HepG2 (cell line): ENCODE results near the gene NTF3. TPM values are rescaled to one million over a fixed set of nuclear protein-coding genes. Genes with fewer than 3 reads are reported as not detected.

Experiments used
- ATAC-seq: fragments of 200-7000 bp; cut with Tn5 transposase; 3 replicates; pipeline ENCODE4 v1.9.1; 2020; ENCODE audit warnings: mild to moderate bottlenecking, moderate library complexity
- BruUV-seq: library from RNA; stranded (reverse); fragments of 400-500 nt; replicated peaks from 2 replicates; lab custom pipeline; 2021; lab: Mats Ljungman, UMichigan
- CTCF ChIA-PET: fragments of 300-600 bp; formaldehyde crosslinking; extraction: SDS; loops from one replicate; lab custom pipeline; 2021; ENCODE audit warnings: low total read pairs, inconsistent platforms, low intra/inter-chr PET ratio; lab: Yijun Ruan, JAX
- POLR2A ChIA-PET: fragments of 350-600 bp; sonication (Branson Sonifier 250); formaldehyde crosslinking; loops from one replicate; lab custom pipeline; 2020; ENCODE audit warnings: antibody characterized with exemption, inconsistent platforms; lab: Yijun Ruan, JAX
- DNase-seq: peaks from one replicate; pipeline ENCODE4 v3.0.0-alpha.2; 2015; ENCODE audit warnings: low spot score
- FAIRE-seq: peaks from 3 replicates; lab custom pipeline; 2011; peaks lifted over from hg19 to GRCh38; lab: Jason Lieb, UNC
- H2AFZ ChIP-seq: one replicate; pipeline ENCODE4 v1.6.1; 2011; ENCODE audit warnings: low read length, inconsistent platforms
- H3K27ac ChIP-seq: fragments of 300-600 bp; 3 replicates; pipeline ENCODE4 v1.8.0; 2011; ENCODE audit warnings: mixed run types, mild to moderate bottlenecking, mixed read lengths, low read length, inconsistent platforms; ENCODE audit not compliant: insufficient read depth; ENCODE audit errors: extremely low read length
- H3K27me3 ChIP-seq, 2 experiments: fragments of 200-600 bp in 1 of 2; 2 replicates in 1 of 2; 3 replicates in 1 of 2; pipeline versions ENCODE4 v1.6.0 to v1.8.0; 2011; ENCODE audit warnings: low read length in 2 of 2, mild to moderate bottlenecking in 2 of 2, moderate library complexity in 2 of 2, inconsistent platforms in 1 of 2; ENCODE audit not compliant: insufficient read depth in 2 of 2, control insufficient read depth in 1 of 2
- H3K36me3 ChIP-seq, 2 experiments: fragments of 200-600 bp in 1 of 2; replicated peaks in 1 of 2; 2 replicates in 1 of 2; 3 replicates in 1 of 2; pipeline versions ENCODE4 v1.5.1 to v1.8.0; 2011; ENCODE audit warnings: low read length in 2 of 2, inconsistent platforms in 1 of 2; ENCODE audit not compliant: insufficient read depth in 2 of 2, control insufficient read depth in 1 of 2
- H3K4me1 ChIP-seq: 2 replicates; pipeline ENCODE4 v1.5.1; 2012; ENCODE audit warnings: low read length, inconsistent platforms; ENCODE audit not compliant: insufficient read depth
- H3K4me2 ChIP-seq: 2 replicates; pipeline ENCODE4 v1.6.0; 2011; ENCODE audit warnings: low read depth, low read length, inconsistent platforms
- H3K4me3 ChIP-seq, 3 experiments: fragments of 200-600 bp in 1 of 3; sonication (generic), shearing (Covaris generic) in 1 of 3; replicated peaks in 1 of 3; 2 replicates each; pipeline ENCODE4 v1.5.1; 2011 to 2016; ENCODE audit warnings: low read length in 3 of 3, inconsistent platforms in 2 of 3, low read depth in 2 of 3, mild to moderate bottlenecking in 2 of 3, control low read depth in 1 of 3, mixed read lengths in 1 of 3; ENCODE audit not compliant: insufficient read depth in 1 of 3
- H3K79me2 ChIP-seq: one replicate; pipeline ENCODE4 v1.6.1; 2011; ENCODE audit warnings: low read length, inconsistent platforms; ENCODE audit not compliant: insufficient read depth
- H3K9ac ChIP-seq: 2 replicates; pipeline ENCODE4 v1.6.0; 2011; ENCODE audit warnings: mild to moderate bottlenecking, low read depth, low read length, inconsistent platforms; ENCODE audit not compliant: insufficient read depth
- H3K9me3 ChIP-seq: 2 replicates; pipeline ENCODE4 v1.5.1; 2012; ENCODE audit warnings: mild to moderate bottlenecking, low read length
- H4K20me1 ChIP-seq: 2 replicates; pipeline ENCODE4 v1.6.0; 2011; ENCODE audit warnings: inconsistent platforms, mild to moderate bottlenecking, low read length, moderate library complexity; ENCODE audit not compliant: insufficient read depth
- AGO1 ChIP-seq: fragments of 200-400 bp; formaldehyde crosslinking; IDR thresholded peaks from 2 replicates; pipeline ENCODE4 v1.6.1; 2017; ENCODE audit warnings: mild to moderate bottlenecking, low read depth, low read length, moderate library complexity; ENCODE audit not compliant: poor library complexity, severe bottlenecking
- CEBPB ChIP-seq: IDR thresholded peaks from 2 replicates; pipeline ENCODE4 v1.6.1; 2011; ENCODE audit warnings: low read depth, low read length, improper control_type of control experiment, borderline replicate concordance
- CENPT ChIP-seq: sonication (generic); formaldehyde crosslinking; IDR thresholded peaks from 2 replicates; pipeline ENCODE4 v1.8.0; 2022; ENCODE audit warnings: low read depth, mild to moderate bottlenecking, moderate library complexity, missing genetic modification reagents
- HOXA7 ChIP-seq: sonication (generic); formaldehyde crosslinking; IDR thresholded peaks from 2 replicates; pipeline ENCODE4 v1.8.1; 2022; ENCODE audit warnings: mild to moderate bottlenecking, missing genetic modification reagents, moderate library complexity
- MZF1 ChIP-seq: sonication (generic); formaldehyde crosslinking; IDR thresholded peaks from 2 replicates; pipeline ENCODE4 v1.8.1; 2023; ENCODE audit warnings: mild to moderate bottlenecking, missing genetic modification reagents, borderline replicate concordance
- PHF21A ChIP-seq: sonication (generic); formaldehyde crosslinking; IDR thresholded peaks from 2 replicates; pipeline ENCODE4 v1.5.0; 2020; ENCODE audit warnings: mild to moderate bottlenecking, missing genetic modification reagents
- RBFOX2 ChIP-seq: fragments of 200-400 bp; formaldehyde crosslinking; IDR thresholded peaks from 2 replicates; pipeline ENCODE4 v1.6.1; 2017; ENCODE audit warnings: low read depth, mild to moderate bottlenecking, low read length
- WGBS: methylation state at CpG from one replicate; pipeline ENCODE4 v1.1.6; 2017; ENCODE audit warnings: low lambda C conversion rate; 5-methylcytosine and 5-hydroxymethylcytosine counted together
- in situ Hi-C: cut with HindIII; loops from 2 replicates; pipeline ENCODE4 v1.10.0; 2017; ENCODE audit warnings: low pct_unique_long_range_greater_than_20kb; ENCODE audit not compliant: extremely low pct_ligation_motif_present
- intact Hi-C: fragments of 100-400 bp; cut with micrococcal nuclease; formaldehyde crosslinking; loops from one replicate; pipeline ENCODE4 v1.10.0; 2022; ENCODE audit not compliant: unreplicated experiment
- polyA plus RNA-seq, 8 experiments: library from polyadenylated mRNA; depleted of rRNA in 3 of 8; stranded (reverse) in 7 of 8; unstranded in 1 of 8; fragments of >200 nt; fragmentation: Illumina TruSeq in 4 of 8; extraction: Trizol in 4 of 8; gene quantifications; 2 replicates each; pipeline versions ENCODE4 v1.2.1 to v1.2.3, GENCODE V29; 2011 to 2016; ENCODE audit warnings: low read depth in 4 of 8, missing spikeins in 1 of 8, mixed read lengths in 1 of 8; ENCODE audit not compliant: insufficient read depth in 1 of 8
- total RNA-seq, 5 experiments: library from RNA; depleted of rRNA; stranded (reverse); fragments of >200 nt; fragmentation: Illumina TruSeq; extraction: Trizol; gene quantifications; 2 replicates each; pipeline ENCODE4 v1.2.3, GENCODE V29; 2016; ENCODE audit warnings: low read depth in 1 of 5
- TF ChIP-seq, protein P1 (sequence below), 2 experiments: fragments of 450-650 bp in 1 of 2; sonication (generic) in 1 of 2; formaldehyde crosslinking in 1 of 2; IDR thresholded peaks; 2 replicates each; pipeline versions ENCODE4 v1.6.1 to v1.8.0; 2016 to 2022; ENCODE audit warnings: antibody characterized with exemption in 1 of 2, mild to moderate bottlenecking in 1 of 2, missing genetic modification reagents in 1 of 2

The NTF3 gene
- total and polyA plus RNA-seq, 2 of the 13 experiments (the other 11 are each of a cell fraction or from before 2014, with no cell fraction given), result not detected

DNA sequence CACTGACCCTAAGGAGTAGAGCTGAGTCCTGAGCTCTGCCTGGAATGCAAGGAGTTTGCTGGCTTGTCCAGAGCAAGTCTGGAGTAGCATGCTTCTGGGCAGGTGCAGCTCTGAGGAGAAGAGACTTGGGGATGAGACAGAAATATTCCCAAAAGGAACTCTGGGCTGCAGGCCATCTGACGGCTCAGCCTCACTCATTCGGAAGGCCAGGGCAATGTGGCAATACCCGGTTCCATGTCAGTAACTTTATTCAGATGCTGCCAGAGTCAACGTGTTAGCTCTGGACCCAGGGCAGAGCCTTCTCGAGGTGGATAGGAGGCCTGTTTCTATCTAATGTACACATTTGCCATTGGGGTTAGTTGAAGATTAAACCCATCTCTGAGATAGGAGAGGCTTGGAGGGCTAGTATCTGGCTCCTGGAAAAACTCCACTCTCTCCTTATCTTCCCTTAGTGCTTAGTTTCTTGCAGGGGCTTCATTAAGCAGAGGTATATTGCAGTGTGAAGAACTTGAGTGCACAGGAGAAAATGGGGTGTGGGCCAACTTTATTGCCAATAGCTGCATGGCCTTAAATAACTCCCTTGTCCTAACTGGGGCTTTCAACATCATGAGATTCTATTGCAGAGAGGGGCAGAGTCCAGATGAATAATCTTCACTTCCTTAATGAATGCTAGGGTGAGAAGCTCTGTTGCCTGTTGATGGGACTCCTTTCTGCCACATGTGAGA lies 65.6 kb downstream of the NTF3 start:
- no peaks in the 10 kb centered on the region; a peak in 1 of 5 replicates for H3K27me3 ChIP-seq
- CTCF ChIA-PET, result no interaction called here
- BruUV-seq, result no TSS peak
- FAIRE-seq (no peak), DNase-seq (peak; percentile 9), ATAC-seq (peak; percentile 84)
- TF ChIP-seq HOXA7 (CRISPR knock-in tag), result no peak
- no peak for TF ChIP-seq PHF21A (CRISPR knock-in tag)
- no peak for TF ChIP-seq RBFOX2
- TF ChIP-seq, protein P1, sequence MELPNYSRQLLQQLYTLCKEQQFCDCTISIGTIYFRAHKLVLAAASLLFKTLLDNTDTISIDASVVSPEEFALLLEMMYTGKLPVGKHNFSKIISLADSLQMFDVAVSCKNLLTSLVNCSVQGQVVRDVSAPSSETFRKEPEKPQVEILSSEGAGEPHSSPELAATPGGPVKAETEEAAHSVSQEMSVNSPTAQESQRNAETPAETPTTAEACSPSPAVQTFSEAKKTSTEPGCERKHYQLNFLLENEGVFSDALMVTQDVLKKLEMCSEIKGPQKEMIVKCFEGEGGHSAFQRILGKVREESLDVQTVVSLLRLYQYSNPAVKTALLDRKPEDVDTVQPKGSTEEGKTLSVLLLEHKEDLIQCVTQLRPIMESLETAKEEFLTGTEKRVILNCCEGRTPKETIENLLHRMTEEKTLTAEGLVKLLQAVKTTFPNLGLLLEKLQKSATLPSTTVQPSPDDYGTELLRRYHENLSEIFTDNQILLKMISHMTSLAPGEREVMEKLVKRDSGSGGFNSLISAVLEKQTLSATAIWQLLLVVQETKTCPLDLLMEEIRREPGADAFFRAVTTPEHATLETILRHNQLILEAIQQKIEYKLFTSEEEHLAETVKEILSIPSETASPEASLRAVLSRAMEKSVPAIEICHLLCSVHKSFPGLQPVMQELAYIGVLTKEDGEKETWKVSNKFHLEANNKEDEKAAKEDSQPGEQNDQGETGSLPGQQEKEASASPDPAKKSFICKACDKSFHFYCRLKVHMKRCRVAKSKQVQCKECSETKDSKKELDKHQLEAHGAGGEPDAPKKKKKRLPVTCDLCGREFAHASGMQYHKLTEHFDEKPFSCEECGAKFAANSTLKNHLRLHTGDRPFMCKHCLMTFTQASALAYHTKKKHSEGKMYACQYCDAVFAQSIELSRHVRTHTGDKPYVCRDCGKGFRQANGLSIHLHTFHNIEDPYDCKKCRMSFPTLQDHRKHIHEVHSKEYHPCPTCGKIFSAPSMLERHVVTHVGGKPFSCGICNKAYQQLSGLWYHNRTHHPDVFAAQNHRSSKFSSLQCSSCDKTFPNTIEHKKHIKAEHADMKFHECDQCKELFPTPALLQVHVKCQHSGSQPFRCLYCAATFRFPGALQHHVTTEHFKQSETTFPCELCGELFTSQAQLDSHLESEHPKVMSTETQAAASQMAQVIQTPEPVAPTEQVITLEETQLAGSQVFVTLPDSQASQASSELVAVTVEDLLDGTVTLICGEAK (IDR thresholded peaks at IDR 0.05), result no peak
- TF ChIP-seq, protein P1 (CRISPR knock-in tag; IDR thresholded peaks at IDR 0.05), result peak; percentile 95
- TF ChIP-seq MZF1 (CRISPR knock-in tag), result no peak
- no peak for TF ChIP-seq AGO1
- peak; percentile 47; the same call in 1 of the 2 replicates for TF ChIP-seq CEBPB
- TF ChIP-seq CENPT (CRISPR knock-in tag), result no peak
- no peaks in the 10 kb centered on the region for H3K36me3 ChIP-seq
- H3K4me3 ChIP-seq, result no peak overlapping the region
- H3K9ac ChIP-seq, result no peak overlapping the region
- 6% methylated on average over 3 of the region's 5 CpGs for WGBS
- no peaks in the 10 kb centered on the region for H3K79me2 ChIP-seq
- H3K9me3 ChIP-seq, result no peaks in the 10 kb centered on the region
- peaks cover 17% of the 10 kb centered on the region for H3K4me1 ChIP-seq
- POLR2A ChIA-PET, result no interaction called here
- H4K20me1 ChIP-seq, result no peaks in the 10 kb centered on the region
- no peak overlapping the region for H2AFZ ChIP-seq
- intact Hi-C loops, result no loop called here
- in situ Hi-C loops, result no loop called here
- peak overlapping the region; percentile 29 for H3K4me2 ChIP-seq
- no peak overlapping the region for H3K27ac ChIP-seq
